ENCODE results near the gene UPK1B.

The UPK1B gene

GRCh38 chr3:119177321-119177720 lies 3.9 kb downstream of the UPK1B start:
- DNase-seq: no peak

- no peak for DNase-seq
These were observed 8.4 kb downstream of the UPK1B start for GRCh38 chr3:119181765-119182164.

- DNase-seq: no peak
These were observed 10.7 kb downstream of the UPK1B start for GRCh38 chr3:119184111-119184510.

- no peak for DNase-seq
These were observed 11.6 kb downstream of the UPK1B start for GRCh38 chr3:119184796-119185570.

- DNase-seq: no peak
These were observed 13.9 kb downstream of the UPK1B start for GRCh38 chr3:119187266-119187665.

GRCh38 chr3:119191800-119192199 lies 18.4 kb downstream of the UPK1B start:
- no peak for DNase-seq

- DNase-seq: no peak
These were observed 21.1 kb downstream of the UPK1B start for GRCh38 chr3:119194237-119195150.

GRCh38 chr3:119195151-119195476 lies 21.7 kb downstream of the UPK1B start:
- DNase-seq: no peak

- no peak for DNase-seq
These were observed 22.5 kb downstream of the UPK1B start for GRCh38 chr3:119195911-119196310.

GRCh38 chr3:119205209-119205608 lies 31.8 kb downstream of the UPK1B start:
- DNase-seq: no peak

GRCh38 chr3:119205685-119206084 lies 32.3 kb downstream of the UPK1B start:
- no peak for DNase-seq

GRCh38 chr3:119206611-119207511 lies 33.5 kb downstream of the UPK1B start:
- no peak for DNase-seq

- no peak for DNase-seq
These were observed 34.1 kb downstream of the UPK1B start for GRCh38 chr3:119207512-119207875.

- no peak for DNase-seq
These were observed 37.8 kb downstream of the UPK1B start for GRCh38 chr3:119211193-119211592.

GRCh38 chr3:119211803-119212202 lies 38.4 kb downstream of the UPK1B start:
- no peak for DNase-seq

- DNase-seq: no peak
These were observed 45.7 kb downstream of the UPK1B start for GRCh38 chr3:119219069-119219468.

- no peak for DNase-seq
These were observed 46.8 kb downstream of the UPK1B start for GRCh38 chr3:119220198-119220597.

GRCh38 chr3:119220970-119221667 lies 47.7 kb downstream of the UPK1B start:
- no peak for DNase-seq

- no peak for DNase-seq
These were observed 48.5 kb downstream of the UPK1B start for GRCh38 chr3:119221779-119222320.

- DNase-seq: no peak
These were observed 49.0 kb downstream of the UPK1B start for GRCh38 chr3:119222391-119222790.

- no peak for DNase-seq
These were observed 50.1 kb downstream of the UPK1B start for GRCh38 chr3:119223511-119223910.

- DNase-seq: no peak
These were observed 51.7 kb downstream of the UPK1B start for GRCh38 chr3:119225121-119225520.
